GM18519 (cell line): ENCODE measurements around the gene NKG7.
A peak's percentile ranks its signal among the peaks of the same experiment; 100 is the strongest.

Experiments used
- ATAC-seq: cut with Tn5 transposase; IDR thresholded peaks from one replicate; pipeline ENCODE4 v1.9.1; 2021; ENCODE audit warnings: mild to moderate bottlenecking, moderate library complexity; ENCODE audit not compliant: unreplicated experiment, low FRiP score

The NKG7 gene

DNA sequence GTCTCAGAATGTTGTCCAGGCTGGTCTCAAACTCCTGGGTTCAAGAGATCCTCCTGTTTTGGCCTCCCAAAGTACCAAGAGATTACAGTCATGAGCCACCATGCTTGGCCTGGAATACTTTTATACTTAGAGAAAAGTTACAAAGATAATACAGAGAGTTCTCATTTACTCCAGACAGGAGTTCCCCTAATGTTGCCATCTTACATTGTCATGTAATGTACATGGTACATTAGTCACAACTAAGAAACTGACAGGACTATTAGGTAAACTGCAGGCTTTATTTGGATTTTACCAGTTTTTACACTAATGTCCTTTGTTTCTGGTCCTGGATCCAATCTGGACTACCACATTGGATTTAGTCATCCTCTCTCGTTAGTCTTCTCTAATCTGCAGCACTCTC is 20.2 kb upstream of the NKG7 start:
- ATAC-seq: no peak

DNA sequence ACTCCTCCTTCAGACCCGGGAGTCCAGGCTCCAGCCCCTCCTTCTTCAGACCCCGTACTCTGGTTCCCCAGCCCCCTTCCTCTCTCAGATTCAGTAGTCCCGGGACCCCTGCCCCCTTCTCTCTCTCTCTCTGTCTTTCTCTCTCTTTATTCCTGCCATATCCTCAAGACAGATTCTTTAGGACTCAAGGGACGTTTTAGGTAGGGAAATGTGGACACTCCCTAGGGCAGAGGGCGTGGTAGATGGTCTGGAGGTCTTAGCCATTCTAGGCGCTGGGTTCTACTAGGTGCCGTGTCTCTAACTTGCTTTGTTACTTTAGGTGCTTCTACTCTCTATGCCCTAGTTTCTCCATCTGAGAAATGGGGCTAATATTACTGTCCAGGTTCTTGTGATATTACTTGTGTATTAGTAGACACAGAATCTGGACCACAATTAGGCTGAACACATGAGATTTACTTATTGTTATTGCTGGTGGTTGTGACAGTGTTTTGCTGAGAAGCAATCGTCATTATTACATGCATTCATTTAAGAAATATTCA is 18.7 kb upstream of the NKG7 start:
- ATAC-seq: no peak

DNA sequence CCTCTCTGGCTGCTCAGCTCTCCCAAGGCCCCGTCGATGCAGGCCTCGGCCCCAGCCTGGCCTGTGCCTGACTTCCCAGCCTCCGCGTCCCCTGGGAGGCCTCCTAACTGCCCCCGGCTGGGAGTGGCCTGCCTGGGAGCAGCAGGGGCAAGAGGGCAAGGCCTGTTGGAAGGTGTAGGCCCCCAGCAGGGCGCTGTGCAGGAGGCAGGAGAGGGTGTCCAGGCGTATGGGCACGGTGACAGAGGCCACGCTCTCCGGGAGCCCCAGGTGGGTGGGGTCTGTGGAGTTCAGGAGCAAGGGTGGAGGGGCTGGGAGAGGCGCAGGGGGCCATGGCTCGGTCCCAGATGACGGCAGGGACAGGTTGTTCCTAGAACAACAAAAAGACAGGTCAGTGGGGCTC is 16.7 kb upstream of the NKG7 start:
- no peak for ATAC-seq

DNA sequence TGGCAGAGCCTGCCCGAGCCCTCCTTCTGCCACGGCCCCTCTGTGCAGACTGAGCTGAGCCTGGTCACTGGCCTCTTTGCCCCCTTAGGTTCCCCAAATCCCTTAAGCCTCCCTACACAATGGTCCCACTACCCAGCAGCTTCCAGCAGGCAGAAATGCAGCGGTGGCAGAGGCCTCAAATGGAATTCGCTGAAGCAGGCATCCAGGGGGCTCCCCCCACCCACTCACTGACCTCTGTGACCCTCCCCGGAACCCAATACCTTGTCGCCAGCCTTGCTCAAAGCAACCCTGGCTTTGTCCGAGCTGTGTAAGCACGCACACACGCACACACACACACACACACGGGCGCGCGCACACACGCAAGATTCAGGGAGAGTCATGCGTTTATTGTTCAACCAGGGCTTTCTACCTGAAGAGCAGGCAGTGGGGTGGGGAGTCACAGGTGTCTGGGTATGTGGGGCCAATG is 15.5 kb upstream of the NKG7 start, which contains the start of gene LIM2:
Gene LIM2 (minus strand): TSS at position 51 of the 466 bp plus-strand sequence. CDS start 531 bp downstream, outside the sequence.
- no peak for ATAC-seq

DNA sequence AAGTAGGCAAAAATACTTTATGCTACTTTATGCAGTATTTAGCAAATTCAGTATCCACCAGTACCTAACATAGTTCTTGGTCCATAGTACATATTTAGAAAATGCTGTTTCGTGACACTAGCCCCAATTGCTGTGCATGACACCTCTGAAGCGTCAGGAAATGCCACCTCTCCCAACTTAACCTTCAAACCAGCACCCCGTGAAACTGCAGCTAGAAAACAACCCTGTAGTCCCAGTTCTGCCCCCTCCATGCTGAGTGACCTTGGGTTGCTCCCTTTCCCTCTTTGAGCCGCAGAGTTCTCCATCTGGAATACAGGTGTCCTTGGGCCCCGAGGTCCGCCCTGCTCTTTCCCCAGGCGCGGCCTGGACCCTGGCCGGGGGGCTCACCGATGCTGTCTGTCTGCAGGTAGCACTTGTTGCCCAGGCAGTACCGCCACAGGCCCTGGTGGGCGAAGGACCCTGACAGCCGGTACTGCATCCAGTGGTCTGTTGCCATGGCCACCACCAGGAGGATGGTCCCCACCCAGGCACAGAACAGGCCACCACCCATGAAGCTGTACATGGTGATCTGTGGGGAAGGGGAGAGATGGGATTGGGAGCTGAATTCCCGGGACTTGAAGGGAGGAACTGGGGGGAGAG is 14.5 kb upstream of the NKG7 start:
- ATAC-seq: no peak

DNA sequence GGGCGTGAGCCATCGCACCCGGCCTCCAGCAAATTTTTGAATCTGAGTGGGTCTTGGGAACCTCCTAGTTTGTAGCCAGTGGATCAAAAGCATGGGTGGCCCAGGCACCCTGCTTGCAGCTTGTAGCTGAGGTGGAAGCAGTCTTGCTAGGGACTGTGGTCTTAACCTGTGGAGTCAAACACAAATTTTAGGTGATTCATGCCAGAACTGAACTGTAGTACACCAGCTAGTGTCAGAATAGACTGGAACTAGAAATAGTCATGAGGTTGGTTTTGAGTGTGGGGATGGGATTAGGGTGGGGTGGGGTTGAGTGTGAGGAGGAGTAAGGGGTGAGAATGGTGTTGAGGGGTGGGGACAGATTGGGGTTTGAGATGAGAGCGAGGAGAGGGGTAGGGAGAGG is 9.6 kb upstream of the NKG7 start:
- ATAC-seq: no peak

- ATAC-seq: no peak
These were observed 7.9 kb upstream of the NKG7 start for GRCh38 chr19:51380379-51380778.

DNA sequence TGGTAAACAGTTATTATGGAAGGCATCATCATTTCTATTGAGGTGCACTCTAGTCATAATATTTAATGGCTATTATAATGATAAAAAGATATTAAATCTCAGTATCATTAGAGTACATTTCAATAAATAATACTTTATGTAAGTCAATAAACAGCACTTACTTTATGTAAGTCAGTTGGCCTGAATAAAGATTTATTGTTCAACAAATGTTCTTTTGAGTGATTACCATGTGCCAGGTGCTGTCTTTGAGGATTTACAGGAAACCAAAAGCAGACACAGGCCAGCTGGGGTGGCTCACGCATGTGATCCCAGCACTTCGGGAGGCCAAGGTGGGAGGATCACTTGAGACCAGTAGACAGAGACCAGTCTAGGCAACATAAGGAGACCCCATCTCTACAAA is 5.0 kb upstream of the NKG7 start:
- no peak for ATAC-seq

GRCh38 chr19:51375504-51376221 is 3.2 kb upstream of the NKG7 start:
- ATAC-seq: no peak

DNA sequence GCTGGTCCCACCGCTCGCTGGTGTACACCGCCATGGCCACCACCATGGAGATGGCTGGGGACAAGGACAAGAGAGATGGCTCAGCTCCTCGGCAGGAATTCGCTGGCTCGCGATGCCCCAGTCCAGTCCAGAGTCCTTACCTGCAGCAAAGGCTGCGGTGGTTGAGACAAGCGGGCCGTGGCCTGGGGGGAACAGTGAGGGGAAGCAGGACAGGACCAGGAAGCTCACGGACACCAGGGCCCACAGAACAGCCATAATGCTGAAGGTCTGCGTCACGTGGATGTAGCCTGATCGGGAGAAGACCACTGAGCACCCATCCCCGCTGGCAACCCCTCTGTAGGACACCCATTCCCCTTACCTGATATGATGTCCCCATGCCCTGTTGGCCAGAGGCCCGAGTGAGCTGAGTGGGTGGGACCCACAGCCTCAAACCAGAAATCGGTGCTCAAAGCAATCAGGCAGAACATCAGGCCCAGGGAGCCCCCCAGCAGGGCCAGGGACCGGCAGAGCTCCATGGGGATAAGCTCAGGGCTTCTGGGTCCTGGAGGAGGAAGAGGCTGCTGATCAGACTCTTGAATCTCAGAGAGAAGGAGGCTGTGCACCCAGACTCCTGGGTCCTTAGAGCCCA is 319 bp downstream of the NKG7 start:
- no peak for ATAC-seq

- ATAC-seq: no peak
These were observed 1.2 kb downstream of the NKG7 start for GRCh38 chr19:51371186-51371690.

DNA sequence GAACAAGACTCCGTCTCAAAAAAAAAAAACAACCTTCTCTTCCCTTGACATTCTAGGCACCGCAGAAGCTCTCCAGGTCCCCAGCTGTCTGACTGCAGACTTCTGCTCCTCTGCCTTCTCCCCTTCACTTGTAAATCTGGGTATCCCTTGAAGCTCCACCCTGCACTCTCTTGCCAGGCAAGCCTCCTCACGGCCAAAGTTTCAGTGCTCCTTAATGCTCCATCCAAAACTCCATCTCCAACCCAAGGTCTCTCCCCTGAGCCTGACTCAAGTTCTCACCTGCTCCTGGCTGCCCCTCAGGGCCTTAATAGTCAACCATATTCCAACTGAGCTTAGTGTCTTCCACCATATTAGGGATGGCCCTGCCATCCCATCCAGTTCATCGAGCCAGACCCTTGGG is 2.2 kb downstream of the NKG7 start:
- no peak for ATAC-seq

DNA sequence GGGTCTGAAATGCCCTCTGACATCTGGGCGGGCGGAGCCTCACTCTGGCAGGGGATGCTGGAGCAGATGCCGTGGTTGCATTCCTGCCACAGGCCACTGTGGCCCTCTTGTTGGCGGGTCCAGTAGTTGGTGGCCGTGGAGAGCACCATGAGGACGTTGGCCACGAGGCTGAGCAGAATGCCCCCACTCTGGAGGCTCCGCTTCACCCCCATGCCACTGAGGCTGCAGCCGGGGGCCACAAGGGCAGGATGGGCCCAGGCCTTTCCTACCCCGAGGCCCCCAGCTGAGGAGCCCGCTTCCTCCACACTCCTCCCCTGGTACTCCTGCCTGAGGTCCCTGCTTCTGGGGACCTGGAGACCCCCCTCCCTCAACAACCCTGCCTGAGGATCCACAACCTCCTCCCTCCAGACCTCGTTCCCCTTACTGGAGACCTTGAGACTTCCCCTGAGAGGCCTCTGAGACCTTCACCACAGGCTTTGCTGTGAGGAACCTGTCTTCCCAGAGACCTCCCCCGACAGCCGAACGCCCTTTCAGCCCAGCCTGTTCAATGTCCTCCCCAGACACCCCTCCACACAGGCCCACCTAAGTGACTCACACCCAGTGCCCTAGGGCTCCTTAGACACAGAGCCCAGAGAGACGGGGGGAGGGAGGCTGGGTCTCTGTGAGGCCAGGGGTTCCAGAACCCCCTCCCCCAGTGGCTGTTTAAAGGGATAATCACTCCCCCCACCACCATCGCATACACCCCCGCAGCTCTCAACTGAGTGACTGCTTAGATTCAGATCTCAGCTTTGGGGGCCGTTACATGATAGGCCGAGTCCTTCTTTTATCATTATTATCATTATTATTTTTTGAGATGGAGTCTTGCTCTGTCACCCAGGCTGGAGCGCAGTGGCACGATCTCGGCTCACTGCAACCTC is 3.8 kb downstream of the NKG7 start, which contains the start of gene CLDND2:
Gene CLDND2 (minus strand): TSS at position 638 of the 917 bp plus-strand sequence. CDS start 426 bp downstream, at position 212.
- no peak for ATAC-seq

DNA sequence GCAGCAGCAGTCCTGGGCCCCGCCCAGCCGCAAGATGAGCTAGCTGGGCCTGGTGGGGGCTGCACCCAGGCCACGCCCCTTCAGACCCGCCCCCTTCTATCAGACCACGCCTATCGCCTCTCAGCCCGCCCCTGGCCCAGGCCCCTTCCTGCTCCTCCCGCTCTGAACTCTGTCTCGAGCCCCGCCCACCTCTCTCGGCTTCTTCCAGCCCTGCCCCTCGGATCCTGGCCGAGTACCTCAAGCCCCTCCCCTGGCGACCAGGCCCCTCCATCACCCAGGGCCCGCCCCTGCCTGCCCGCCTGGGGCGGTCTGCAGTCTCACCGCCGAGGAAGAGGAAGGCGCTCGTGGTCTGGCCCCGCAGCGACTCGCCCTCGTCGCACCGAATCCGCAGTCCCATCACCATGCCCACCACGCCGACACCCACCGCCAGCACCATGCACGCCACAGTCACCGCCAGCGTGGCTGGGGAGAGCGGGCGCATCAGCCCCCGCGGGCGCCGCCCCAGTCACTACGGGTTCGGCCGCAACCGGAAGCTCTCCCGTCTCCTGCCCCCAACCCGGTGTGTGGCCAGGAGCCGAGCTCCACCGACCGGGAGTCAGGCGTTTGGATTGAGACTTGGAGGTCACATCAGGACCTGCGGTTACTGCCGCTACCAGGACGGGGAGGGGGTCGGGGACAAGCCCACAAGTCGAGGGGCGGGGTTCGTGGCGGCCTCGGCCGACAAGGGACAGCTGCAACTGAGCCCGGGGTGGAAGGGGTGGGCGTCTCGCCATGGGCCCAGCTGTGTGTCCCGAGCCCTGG is 4.7 kb downstream of the NKG7 start:
- ATAC-seq: peak; percentile 37

DNA sequence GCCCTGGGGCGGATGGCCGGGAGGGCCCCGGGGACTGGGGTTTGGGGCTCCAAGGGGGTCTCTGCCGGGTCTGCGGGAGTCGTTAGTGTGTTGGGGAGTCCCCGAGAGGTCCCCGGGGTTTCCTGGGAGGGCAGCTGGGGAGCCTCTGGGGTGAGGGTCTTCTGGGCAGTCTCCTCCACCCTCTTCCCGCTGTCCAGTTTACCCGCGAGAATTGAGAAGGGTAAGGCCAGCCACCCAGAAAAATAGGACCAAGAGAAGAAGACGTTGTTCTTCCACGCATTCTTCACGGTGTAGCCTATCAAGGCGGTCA is 5.2 kb downstream of the NKG7 start:
- ATAC-seq: no peak

- peak; percentile 40 for ATAC-seq
These were observed 5.8 kb downstream of the NKG7 start for GRCh38 chr19:51366389-51367254.

DNA sequence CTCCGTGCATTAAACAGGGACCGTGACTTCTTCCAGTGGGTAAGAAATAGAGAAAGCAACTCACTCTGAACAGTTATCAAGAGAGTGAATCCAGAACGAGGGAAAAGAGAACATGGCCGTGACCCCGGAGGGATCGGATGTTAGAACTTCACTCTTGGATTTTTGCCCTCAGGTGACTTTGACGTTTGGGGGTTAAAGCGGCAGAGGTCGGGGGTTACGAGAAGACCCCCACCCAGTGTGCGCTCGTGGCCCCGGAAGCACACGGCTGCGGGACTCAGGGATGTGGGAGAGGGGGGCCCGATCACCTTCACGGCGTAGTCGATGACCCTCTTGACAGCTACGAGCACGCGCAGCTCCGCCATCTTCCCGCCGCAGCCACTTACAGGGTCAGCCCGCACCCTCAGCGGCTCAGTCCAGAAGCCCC is 6.5 kb downstream of the NKG7 start, which contains the start of gene ETFB:
Gene ETFB (minus strand): TSS at position 424 of the 424 bp plus-strand sequence. CDS start 62 bp downstream, at position 362.
- no peak for ATAC-seq
